Heart right ventricle (tissue), 16 donors: ENCODE measurements around the gene CSNK1D. TPM values are rescaled to one million over a fixed set of nuclear protein-coding genes. Genes with fewer than 3 reads are reported as not detected.

Source experiments
- ATAC-seq, 8 donors: fragments of 200-7000 bp; cut with Tn5 transposase; one replicate each; pipeline ENCODE4 v1.9.1; 2020; ENCODE audit warnings: mild to moderate bottlenecking in 8 of 8, moderate library complexity in 8 of 8, moderate number of reproducible peaks in 1 of 8
- DNase-seq, 2 donors: peaks; one replicate each; pipeline ENCODE4 v3.0.0-alpha.2; 2020
- H3K27ac ChIP-seq, 10 donors: fragments of 200-600 bp; sonication (generic) in 2 of 10; one replicate each; pipeline versions ENCODE4 v1.5.0 to v1.8.0; 2020 to 2022; ENCODE audit warnings: mild to moderate bottlenecking in 3 of 10
- H3K27me3 ChIP-seq, 7 donors: fragments of 200-600 bp; one replicate each; pipeline ENCODE4 v1.8.0; 2021 to 2022; ENCODE audit warnings: mild to moderate bottlenecking in 2 of 7
- H3K36me3 ChIP-seq, 9 donors: fragments of 200-600 bp; sonication (generic) in 1 of 9; one replicate each; pipeline versions ENCODE4 v1.5.0 to v1.8.0; 2020 to 2022; ENCODE audit warnings: mild to moderate bottlenecking in 2 of 9
- H3K4me1 ChIP-seq, 9 donors: fragments of 200-600 bp; sonication (generic) in 1 of 9; one replicate each; pipeline versions ENCODE4 v1.5.0 to v1.8.0; 2020 to 2022; ENCODE audit warnings: mild to moderate bottlenecking in 4 of 9
- H3K4me3 ChIP-seq, 10 donors: fragments of 200-600 bp; sonication (generic) in 2 of 10; one replicate each; pipeline versions ENCODE4 v1.5.0 to v1.8.0; 2020 to 2022; ENCODE audit warnings: mild to moderate bottlenecking in 7 of 10, moderate library complexity in 2 of 10
- H3K9me3 ChIP-seq, 11 donors: fragments of 200-600 bp in 10 of 11; sonication (generic) in 2 of 11; one replicate each; pipeline versions ENCODE4 v1.5.0 to v1.8.0; 2013 to 2022; ENCODE audit warnings: mild to moderate bottlenecking in 2 of 11, control low read depth in 1 of 11, moderate library complexity in 1 of 11
- WGBS, 2 donors: extraction: QIAGEN DNeasy Blood & Tissue Kit; methylation state at CpG; one replicate each; pipeline ENCODE4 v1.1.7; 2013; ENCODE audit warnings: inconsistent platforms in 1 of 2; 5-methylcytosine and 5-hydroxymethylcytosine counted together
- intact Hi-C, 10 donors: fragments of 100-400 bp; cut with DNase I; formaldehyde crosslinking; loops; one replicate each; pipeline versions ENCODE4 v1.11.1 to v1.14.2; 2022
- polyA plus RNA-seq, 2 donors: library from polyadenylated mRNA; stranded (reverse); fragments of 200-250 nt; gene quantifications; one replicate each; pipeline ENCODE4 v1.2.3, GENCODE V29; 2013
- total RNA-seq, 10 donors: library from RNA; stranded (reverse); fragmentation: NEBNext Ultra II Directional in 3 of 10; extraction: Animal tissue kit (Norgen Biotek cat#: 25700) in 3 of 10; gene quantifications; one replicate each; pipeline versions ENCODE4 v1.2.1 to v1.2.4, GENCODE V29; 2021 to 2023
- TF ChIP-seq, protein P1 (sequence below), 9 donors: fragments of 200-600 bp; sonication (generic) in 2 of 9; IDR thresholded peaks; one replicate each; pipeline versions ENCODE4 v1.5.0 to v1.8.0; 2021 to 2022; ENCODE audit warnings: antibody characterized with exemption in 9 of 9, mild to moderate bottlenecking in 5 of 9, moderate library complexity in 1 of 9
- donor health status: Arrhythmogenic right ventricular cardiomyopathy.
- donor health status: ischemic (EF 13 %, LVEDD 7.1; RV severe dilation, severe dysfunction).
- donor health status: healthy with polysubstance abuse.
- donor health status: DM: no; HTN: yes; CAD: no.
- donor health status: DM: no; HTN: no; CAD: no.
- donor health status: ischemic (EF 25% LVEDD 6.9; RV normal size, moderate dysfunction).
- donor health status: ischemic (EF 25% LVEDD 5.7; RV mildly dilated, moderate dysfunction).
- donor health status: healthy.
- donor health status: DM: yes; HTN: yes; CAD: no.
- donor health status: Ischemic cardiomyopathy.
- donor health status: ischemic (EF 35%, LVEDD 5.7; RV mildly dilated, moderate dysfunction).
- donor health status: nonischemic (EF 11% LVEDD 7.7; RV severe dilation, severe dysfunction).
- donor health status: DM: yes; HTN: yes; CAD: no.
- donor health status: PGD.
- donor health status: ischemic (EF 29% LVEDD 5.4; RV normal size, mild dysfunction).
- donor health status: nonischemic (EF 23%, LVEDD 6.1; RV moderate dilation, normal function).

Gene CSNK1D
- total and polyA plus RNA-seq, 12 donors, result 54.4 to 72.7 (median 66.8) TPM

GRCh38 chr17:82303944-82304808 is 30.7 kb upstream of the CSNK1D start:
- TF ChIP-seq, protein P1, sequence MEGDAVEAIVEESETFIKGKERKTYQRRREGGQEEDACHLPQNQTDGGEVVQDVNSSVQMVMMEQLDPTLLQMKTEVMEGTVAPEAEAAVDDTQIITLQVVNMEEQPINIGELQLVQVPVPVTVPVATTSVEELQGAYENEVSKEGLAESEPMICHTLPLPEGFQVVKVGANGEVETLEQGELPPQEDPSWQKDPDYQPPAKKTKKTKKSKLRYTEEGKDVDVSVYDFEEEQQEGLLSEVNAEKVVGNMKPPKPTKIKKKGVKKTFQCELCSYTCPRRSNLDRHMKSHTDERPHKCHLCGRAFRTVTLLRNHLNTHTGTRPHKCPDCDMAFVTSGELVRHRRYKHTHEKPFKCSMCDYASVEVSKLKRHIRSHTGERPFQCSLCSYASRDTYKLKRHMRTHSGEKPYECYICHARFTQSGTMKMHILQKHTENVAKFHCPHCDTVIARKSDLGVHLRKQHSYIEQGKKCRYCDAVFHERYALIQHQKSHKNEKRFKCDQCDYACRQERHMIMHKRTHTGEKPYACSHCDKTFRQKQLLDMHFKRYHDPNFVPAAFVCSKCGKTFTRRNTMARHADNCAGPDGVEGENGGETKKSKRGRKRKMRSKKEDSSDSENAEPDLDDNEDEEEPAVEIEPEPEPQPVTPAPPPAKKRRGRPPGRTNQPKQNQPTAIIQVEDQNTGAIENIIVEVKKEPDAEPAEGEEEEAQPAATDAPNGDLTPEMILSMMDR (IDR thresholded peaks at IDR 0.05), result no peak
- Histone ChIP-seq H3K9me3 (no peaks in the 10 kb centered on the region), H3K36me3 (no peaks in the 10 kb centered on the region), H3K27ac (peak overlapping the region in 1 of 10 donors; percentile 34), H3K27me3 (peaks cover 0 to 45% (median 5%) of the 10 kb centered on the region in 7 donors), H3K4me3 (no peak overlapping the region), H3K4me1 (peaks cover 0 to 51% (median 0%) of the 10 kb centered on the region in 9 donors)
- 65 to 66% methylated on average over 24 to 26 of the region's 26 CpGs for WGBS, 2 donors
- DNase-seq (peak in 1 of 2 donors; percentile 21), ATAC-seq (peak in 1 of 8 donors; percentile 17)
- intact Hi-C loops, result no loop called here

DNA sequence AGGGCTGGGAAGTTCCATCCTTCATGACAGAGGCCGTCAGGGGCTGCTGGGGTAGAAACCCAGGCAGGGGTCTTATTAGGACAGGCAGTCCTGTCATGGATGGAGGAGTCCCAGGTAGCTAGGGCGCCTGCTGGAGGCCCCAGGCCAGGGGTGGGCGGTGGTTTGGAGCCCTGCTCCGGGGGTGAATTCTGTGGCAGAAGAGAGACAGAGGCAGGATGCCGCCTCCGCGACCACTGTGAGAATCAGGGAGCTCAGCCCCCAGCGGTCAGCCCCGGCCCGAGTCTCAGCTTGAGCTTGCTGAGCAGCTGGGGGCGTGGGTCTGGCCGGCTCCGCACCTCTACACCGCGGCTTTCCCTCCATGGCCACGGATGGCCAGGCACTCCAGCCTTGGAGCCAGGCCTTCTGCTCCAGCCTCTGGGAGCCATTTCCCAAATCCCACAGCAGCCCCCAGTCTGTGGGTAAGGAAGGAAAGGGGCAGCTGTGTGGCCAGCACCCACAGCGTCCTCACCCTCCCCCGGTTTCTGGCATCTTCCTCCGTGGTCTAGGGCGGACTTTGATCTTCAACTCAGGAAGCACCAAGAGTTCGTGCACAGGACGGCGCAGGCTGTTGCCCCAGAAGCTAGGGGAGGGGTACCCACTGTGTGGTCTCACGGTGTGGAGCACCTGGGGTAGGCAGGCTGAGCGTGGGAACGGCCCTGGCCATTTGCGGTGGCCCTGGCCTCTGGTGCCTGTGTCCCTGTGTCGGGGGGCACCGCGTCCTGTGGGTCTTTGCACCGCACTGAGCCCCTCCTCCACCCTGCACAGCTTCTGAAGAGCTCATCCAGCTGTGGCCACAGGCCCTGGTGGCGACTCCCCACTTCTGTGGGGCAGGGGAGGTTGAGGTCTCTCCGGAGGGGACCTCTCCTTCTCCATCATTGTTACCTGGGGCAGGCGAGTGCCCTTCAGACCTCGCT is 29.8 kb upstream of the CSNK1D start:
- intact Hi-C loops, result no loop called here

DNA sequence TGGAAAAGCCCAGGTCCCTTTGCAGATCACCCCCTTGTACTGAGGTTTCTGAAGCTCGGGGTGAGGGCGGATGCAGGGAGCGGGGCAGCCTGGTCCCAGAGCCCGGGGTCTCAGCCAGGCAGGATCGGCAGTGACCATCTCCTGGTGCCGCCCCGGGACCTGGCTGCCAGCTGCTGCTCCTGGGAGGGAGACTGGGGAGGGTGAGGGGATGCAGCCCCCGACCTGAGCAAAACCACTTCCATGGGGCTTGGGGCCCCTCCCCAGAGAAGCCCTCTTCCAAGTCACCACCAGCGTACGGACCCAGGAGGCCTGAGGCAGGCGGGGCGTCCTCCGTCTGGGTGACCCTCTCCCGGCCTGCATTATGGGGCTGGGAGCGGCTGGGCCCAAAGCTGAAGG is 29.1 kb upstream of the CSNK1D start:
- DNase-seq (no peak), ATAC-seq (no peak)
- TF ChIP-seq, protein P1 (IDR thresholded peaks at IDR 0.05), result no peak
- H3K27me3 ChIP-seq, result peaks cover 0 to 42% (median 0%) of the 10 kb centered on the region in 7 donors
- no peaks in the 10 kb centered on the region for H3K9me3 ChIP-seq
- WGBS, 2 donors, result 96% methylated on average over 15 of the region's 15 CpGs
- H3K4me1 ChIP-seq, result peaks cover 7 to 62% (median 15%) of the 10 kb centered on the region in 9 donors
- H3K27ac ChIP-seq, result peak overlapping the region in 1 of 10 donors; percentile 61
- H3K4me3 ChIP-seq, result no peak overlapping the region
- H3K36me3 ChIP-seq, result no peaks in the 10 kb centered on the region
- intact Hi-C loops, result no loop called here

More for the DNA sequence above, 29.8 kb upstream of the CSNK1D start:
- TF ChIP-seq, protein P1 (IDR thresholded peaks at IDR 0.05), result no peak
- DNase-seq (no peak), ATAC-seq (no peak)
- 78 to 83% methylated on average over 35 of the region's 35 CpGs for WGBS, 2 donors
- peaks cover 7 to 56% (median 9%) of the 10 kb centered on the region in 9 donors for H3K4me1 ChIP-seq
- H3K9me3 ChIP-seq, result no peaks in the 10 kb centered on the region
- peak overlapping the region in 1 of 10 donors; percentile 61 for H3K27ac ChIP-seq
- no peaks in the 10 kb centered on the region for H3K36me3 ChIP-seq
- no peak overlapping the region for H3K4me3 ChIP-seq
- peaks cover 0 to 42% (median 0%) of the 10 kb centered on the region in 7 donors for H3K27me3 ChIP-seq
